ENCODE measurements around the gene SV2C.
A peak's percentile ranks its signal among the peaks of the same experiment; 100 is the strongest.

The SV2C gene

DNA sequence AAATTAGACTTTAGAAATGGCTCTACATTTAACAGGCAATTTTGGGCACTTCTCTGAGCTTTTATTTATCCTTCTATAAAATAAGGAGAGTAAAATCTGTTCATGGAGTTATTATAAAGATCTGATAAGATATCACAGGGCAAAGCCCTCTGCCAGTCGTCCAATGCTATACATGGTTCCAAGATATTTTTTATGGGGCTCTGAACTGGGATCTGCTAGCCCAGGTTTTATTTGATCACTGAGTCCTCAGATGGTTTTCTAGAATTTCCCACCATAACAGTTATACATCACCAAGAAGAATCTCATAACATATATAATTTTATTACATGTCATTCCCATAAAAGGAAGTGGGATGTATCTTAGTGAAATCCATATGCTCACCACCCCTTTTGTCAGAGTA, 296.7 kb downstream of the SV2C start:
- no peak for DNase-seq (ENCODE audit: low read depth)

DNA sequence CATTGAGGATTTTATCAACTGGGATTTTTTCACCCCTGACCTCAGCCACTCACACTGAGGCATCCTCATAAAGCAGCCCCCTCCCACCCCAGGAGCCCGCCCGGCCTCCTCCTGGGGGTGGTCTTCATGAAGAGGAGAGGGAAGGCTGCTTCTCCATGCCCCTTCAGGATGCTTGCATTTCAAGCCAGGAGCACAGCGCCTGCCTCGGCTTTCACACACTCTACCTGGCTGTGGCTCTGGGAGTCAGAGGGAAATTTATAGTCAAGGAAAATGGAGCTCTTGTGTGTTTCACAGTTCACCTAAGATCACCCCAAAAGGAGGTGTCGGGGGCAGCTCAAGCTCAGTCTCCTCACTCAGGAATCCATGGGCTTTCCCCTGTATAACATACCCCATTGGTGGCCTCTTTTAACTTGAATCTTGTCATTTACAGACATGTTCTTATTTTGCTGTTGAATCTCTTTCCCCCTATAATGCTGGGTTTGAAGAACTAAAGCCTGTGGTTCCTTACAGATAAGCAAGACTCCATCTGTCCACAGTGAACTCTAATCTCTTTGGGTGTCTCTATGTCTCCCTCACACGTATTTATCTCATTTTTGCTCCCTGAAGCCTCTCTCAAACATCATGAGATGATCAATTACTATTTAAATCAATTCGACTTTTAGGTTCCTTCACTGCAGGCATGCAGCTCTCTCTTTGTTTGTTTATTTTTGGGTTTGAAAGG, 297.3 kb downstream of the SV2C start:
- DNase-seq (ENCODE audit: low read depth) = no peak

DNA sequence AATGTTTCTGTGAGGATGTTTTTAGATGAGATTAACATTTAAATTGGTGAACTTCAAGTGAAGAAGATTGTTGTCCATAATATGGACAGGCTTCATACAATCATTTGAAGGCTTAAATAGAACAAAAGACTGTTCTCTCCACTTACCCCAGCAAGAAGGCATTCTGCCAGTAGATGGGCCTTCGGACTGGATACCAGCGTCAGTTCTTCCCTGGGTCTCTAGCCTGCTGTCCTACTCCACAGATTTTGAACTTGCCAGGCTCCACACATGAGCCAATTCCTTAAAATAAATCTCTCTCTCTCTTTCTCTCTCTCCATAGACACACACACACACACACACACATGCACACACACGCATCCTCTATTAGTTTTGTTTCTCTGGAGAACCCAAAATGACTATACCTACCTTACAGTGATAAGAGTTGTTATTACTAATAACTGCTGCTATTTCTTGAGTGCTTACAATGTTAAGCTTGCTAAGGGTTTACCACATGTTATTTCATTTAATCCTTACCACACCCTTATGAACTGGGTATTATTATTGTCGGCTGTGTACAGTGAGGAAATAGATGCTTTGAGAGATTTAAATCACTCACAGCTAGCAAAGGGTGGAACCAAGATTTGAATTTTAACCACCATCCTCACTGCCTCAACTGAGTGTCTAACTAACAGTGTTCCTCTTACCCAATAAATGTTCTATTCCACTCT, 300.1 kb downstream of the SV2C start:
- DNase-seq (ENCODE audit: low read depth) = no peak

DNA sequence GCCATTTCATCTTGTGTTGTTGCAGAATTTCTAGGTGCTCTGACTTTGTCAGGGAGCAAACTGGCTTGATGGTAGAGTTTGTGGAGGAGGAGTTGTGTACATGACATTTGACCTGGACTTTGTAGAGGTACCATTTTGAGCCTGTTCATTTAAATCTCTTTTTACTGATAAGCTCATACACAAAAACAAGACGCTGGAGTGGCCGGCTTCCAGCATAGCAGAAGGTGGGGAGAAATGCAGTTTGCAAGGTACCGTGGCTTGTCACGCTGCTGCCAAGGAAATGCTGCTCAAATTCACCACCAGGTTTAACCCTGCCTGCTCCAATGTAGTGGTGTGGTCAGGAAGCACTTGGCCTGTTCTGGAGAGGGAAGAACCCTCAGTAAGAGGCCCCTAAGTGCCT, 301.0 kb downstream of the SV2C start:
- DNase-seq (ENCODE audit: low read depth) = no peak

DNA sequence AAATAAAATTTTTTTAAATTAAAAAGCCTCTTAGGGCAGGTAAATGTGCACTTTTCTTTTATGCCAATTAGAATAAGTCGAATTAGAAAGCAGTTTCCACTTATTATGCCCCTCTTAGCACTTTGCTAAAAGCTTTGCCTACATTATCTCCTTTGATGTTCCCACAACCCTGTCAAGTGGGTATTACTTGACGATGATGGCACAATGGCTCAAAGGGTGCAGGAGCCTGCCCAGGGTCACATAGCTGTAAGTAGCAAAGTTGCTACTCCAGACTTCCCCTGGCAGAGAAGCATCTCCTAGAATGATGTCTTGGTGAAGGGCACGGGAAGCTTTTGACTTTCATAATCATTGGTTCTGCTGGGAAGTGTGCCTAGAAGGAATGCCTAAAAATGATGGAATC, 301.5 kb downstream of the SV2C start:
- no peak for DNase-seq (ENCODE audit: low read depth)

DNA sequence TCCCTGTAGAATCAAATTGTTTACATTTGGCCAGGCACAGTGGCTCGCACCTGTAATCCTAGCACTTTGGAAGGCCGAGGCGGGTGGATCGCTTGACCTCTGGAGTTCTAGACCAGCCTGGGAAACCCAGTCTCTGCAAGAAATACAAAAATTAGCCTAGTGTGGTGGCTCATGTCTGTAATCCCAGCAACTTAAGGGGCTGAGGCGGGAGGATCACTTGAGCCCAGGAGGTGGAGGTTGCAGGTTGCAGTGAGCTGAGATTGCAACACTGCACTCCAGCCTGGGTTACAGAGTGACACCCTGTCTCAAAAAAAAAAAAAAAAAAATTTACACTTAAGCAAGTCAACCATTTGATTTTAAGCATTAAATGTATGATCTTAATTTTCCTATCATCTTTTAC, 302.4 kb downstream of the SV2C start:
- DNase-seq (ENCODE audit: low read depth) = no peak

DNA sequence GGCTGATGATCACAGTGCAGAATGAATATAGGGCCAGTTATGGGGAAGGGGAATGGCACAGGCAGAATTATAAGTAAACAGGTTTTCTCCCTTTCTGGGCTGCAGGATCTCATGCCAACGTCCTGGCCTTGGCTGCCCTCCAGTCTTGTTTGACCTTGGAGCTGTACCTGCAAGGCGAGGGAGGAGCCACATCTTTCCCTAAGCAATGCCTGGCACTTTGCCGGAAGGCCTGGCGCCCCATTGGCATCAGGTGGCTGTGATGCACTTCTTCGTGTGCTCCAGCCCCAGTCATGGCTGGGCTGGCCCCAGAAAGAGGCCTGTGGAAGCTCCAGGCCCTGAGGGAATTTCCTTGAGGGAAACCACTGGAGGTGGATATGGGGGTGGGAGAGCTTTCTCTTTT, 303.2 kb downstream of the SV2C start:
- DNase-seq (ENCODE audit: low read depth) = no peak

- DNase-seq (ENCODE audit: low read depth) = no peak
Observed at GRCh38 chr5:76388236-76388635, 305.1 kb downstream of the SV2C start.

- no peak for DNase-seq (ENCODE audit: low read depth)
Observed at GRCh38 chr5:76388791-76389512, 305.8 kb downstream of the SV2C start.

- DNase-seq (ENCODE audit: low read depth) = no peak
Observed at GRCh38 chr5:76389513-76390154, 306.5 kb downstream of the SV2C start.

GRCh38 chr5:76391014-76391413, 307.8 kb downstream of the SV2C start:
- no peak for DNase-seq (ENCODE audit: low read depth)

- no peak for DNase-seq (ENCODE audit: low read depth)
Observed at GRCh38 chr5:76393035-76393680, 310.0 kb downstream of the SV2C start.

DNA sequence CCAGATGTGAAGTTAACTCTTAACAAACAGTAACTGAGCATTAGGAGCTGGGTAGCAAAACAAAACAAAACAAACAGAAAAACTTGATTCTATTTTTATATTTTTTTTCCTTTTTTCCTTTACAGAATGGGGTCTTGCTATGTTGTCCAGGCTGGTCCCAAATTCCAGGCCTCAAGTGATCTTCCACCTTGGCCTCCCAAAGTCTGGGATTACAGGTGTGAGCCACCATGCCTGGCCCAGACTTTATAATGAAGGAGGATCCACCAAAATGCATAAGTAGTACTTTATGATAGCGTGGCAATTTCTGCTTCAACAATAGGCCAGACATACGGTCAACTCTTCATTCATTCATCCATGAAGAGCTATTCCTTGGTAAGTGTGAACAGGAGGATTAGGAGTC, 314.0 kb downstream of the SV2C start:
- DNase-seq (ENCODE audit: low read depth) = no peak

GRCh38 chr5:76399268-76399667, 316.1 kb downstream of the SV2C start:
- DNase-seq (ENCODE audit: low read depth) = no peak

DNA sequence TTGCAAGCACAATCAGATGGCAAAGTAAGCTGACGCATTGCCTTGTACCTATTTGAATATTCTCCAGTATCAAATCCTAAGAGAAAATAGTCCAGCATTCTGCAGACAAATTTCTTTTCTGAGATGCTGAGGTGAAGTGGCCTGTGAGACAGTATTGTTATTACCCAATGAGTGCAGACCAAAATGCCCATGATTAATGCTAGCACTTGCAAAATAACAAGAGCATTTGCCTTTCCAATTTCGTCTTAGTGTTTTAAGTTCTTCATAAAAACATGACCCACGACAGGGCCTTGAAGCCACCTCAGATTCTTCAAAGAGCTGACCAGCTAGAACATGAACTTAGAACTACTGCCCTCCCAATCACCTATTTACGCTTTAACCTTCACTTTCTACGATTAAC, 317.3 kb downstream of the SV2C start:
- DNase-seq (ENCODE audit: low read depth) = no peak

DNA sequence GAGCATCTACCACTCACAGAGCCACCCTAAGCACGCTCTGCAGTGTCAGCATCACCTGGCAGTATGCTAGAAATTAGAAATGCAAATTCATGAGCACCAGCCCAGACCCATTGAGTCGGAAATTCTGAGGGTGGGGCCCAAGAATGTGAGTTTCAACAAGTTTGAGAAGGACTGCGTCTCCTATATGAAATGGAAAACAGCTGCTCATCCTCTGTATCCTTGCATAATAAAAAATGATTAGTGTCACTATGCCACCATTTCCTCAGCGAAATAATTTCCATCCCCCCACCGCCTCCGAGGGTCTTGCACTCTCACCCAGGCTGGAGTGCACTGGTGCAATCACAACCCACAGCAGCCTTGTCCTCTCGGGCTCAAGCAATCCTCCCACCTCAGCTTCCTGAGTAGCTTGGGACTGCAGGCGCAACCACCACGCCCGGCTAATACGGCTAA, 318.6 kb downstream of the SV2C start:
- no peak for DNase-seq (ENCODE audit: low read depth)

GRCh38 chr5:76402251-76402885, 319.2 kb downstream of the SV2C start:
- DNase-seq (ENCODE audit: low read depth) = peak; percentile 76

DNA sequence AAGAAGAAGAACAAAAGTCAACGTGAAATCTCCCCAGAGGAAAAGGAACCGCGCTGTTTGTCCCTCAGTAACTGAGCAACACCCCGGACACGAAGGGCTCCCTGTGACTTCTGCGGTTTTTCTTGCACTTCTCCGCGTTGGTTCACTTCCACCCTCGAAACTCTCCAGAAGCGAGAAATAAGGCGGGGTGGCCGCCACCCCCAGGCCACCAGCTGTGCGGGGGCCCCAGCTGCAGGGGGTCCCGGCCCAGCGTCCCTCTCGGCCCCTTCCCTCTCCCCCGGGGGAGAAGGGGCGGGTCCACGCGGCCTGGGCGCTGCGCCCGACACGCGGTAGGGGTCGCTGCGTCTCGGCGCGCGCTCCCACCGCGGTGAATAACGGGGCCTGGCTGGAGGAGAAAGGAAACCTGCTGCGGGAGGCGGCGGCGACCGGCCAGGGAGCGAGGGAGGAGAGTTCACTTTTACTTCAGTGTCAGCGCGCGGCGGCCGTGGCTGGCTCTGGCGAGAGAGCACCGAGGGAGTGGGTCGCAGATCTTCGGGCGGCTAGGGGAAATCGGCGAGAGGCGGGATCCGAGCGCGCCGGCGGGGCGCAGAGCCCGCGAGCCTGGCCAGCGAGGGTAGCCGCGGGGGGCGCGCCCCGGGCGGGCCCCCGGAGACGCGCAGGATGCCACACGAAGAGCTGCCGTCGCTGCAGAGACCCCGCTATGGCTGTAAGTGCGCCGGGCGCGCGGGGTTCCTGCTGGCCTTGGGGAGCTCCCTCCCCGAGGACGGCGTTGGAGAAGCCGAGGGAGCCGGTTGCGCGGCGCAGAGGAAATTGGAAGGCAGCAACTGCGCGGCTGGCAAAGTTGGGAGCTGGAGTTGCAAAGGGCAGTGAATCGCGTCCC, 319.9 kb downstream of the SV2C start, which contains the start of gene IQGAP2:
TSS of gene IQGAP2 (plus strand) at position 400 of the 880 bp plus-strand sequence. CDS start at position 661, 261 bp downstream.
- DNase-seq (ENCODE audit: low read depth) = peak; percentile 73
